Natural killer cell (primary cell): Measurements from ENCODE around the gene GPR139. TPM values are rescaled to one million over a fixed set of nuclear protein-coding genes. Genes with fewer than 3 reads are reported as not detected.

Source experiments
- ATAC-seq, 3 donors: fragments of 150-1000 bp in 2 of 3; fragments of 200-7000 bp in 1 of 3; cut with Tn5 transposase; 1 replicate in 1 of 3; 2 replicates in 2 of 3; pipeline ENCODE4 v1.10.0; 2021; ENCODE audit warnings: mild to moderate bottlenecking in 2 of 3, moderate library complexity in 2 of 3
- DNase-seq, 2 donors: peaks; one replicate each; pipeline versions ENCODE4 v3.0.0 to v3.0.0-alpha.2; 2013 to 2021; ENCODE audit warnings: mixed read lengths in 1 of 2
- H3K27ac ChIP-seq: one replicate; pipeline ENCODE4 v1.5.1; 2013; ENCODE audit warnings: mild to moderate bottlenecking, low read length
- H3K27me3 ChIP-seq: one replicate; pipeline ENCODE4 v1.6.1; 2013; ENCODE audit warnings: low read length; ENCODE audit not compliant: control insufficient read depth, insufficient read depth
- H3K36me3 ChIP-seq: one replicate; pipeline ENCODE4 v1.6.1; 2013; ENCODE audit warnings: low read length; ENCODE audit not compliant: control insufficient read depth, insufficient read depth
- H3K4me1 ChIP-seq: one replicate; pipeline ENCODE4 v1.6.1; 2013; ENCODE audit warnings: low read length; ENCODE audit not compliant: control insufficient read depth, insufficient read depth
- H3K4me3 ChIP-seq: one replicate; pipeline ENCODE4 v1.5.1; 2013; ENCODE audit warnings: low read length
- H3K9me3 ChIP-seq: one replicate; pipeline ENCODE4 v1.6.1; 2013; ENCODE audit warnings: low read length; ENCODE audit not compliant: control insufficient read depth, insufficient read depth
- H3K27ac Mint-ChIP-seq, 2 donors: one replicate each; pipeline ENCODE4 v1.8.0; 2022; ENCODE audit warnings: mild to moderate bottlenecking in 2 of 2, mixed read lengths in 2 of 2, moderate library complexity in 1 of 2
- H3K27me3 Mint-ChIP-seq, 2 donors: one replicate each; pipeline ENCODE4 v1.8.0; 2022; ENCODE audit warnings: low read depth in 2 of 2, mixed read lengths in 2 of 2
- H3K36me3 Mint-ChIP-seq: one replicate; pipeline ENCODE4 v1.8.0; 2022; ENCODE audit warnings: mixed read lengths
- H3K4me1 Mint-ChIP-seq, 2 donors: one replicate each; pipeline ENCODE4 v1.8.0; 2022; ENCODE audit warnings: mixed read lengths in 2 of 2
- H3K4me3 Mint-ChIP-seq: one replicate; pipeline ENCODE4 v1.8.0; 2022; ENCODE audit warnings: mild to moderate bottlenecking, moderate library complexity, mixed read lengths
- H3K9me3 Mint-ChIP-seq, 2 donors: one replicate each; pipeline ENCODE4 v1.8.0; 2022; ENCODE audit warnings: mixed read lengths in 2 of 2
- CTCF ChIP-seq: fragments of 200-600 bp; IDR thresholded peaks from one replicate; pipeline ENCODE4 v1.8.0; 2022; ENCODE audit warnings: antibody characterized with exemption
- WGBS: methylation state at CpG from one replicate; pipeline ENCODE4 v1.1.7; 2013; ENCODE audit warnings: missing lambda C conversion rate; ENCODE audit not compliant: insufficient coverage; 5-methylcytosine and 5-hydroxymethylcytosine counted together
- intact Hi-C: fragments of 100-400 bp; cut with micrococcal nuclease; formaldehyde crosslinking; loops from one replicate; pipeline ENCODE4 v1.14.2; 2022
- total RNA-seq, 4 donors: library from RNA; stranded (reverse); fragments of 120-200 nt in 1 of 4; gene quantifications; one replicate each; pipeline versions ENCODE4 v1.2.3 to v1.2.4, GENCODE V29; 2013 to 2022

Gene GPR139
- total RNA-seq, 3 donors from 2014 or later (not counting 1 experiment from before 2014, with no cell fraction given), result not detected

GRCh38 chr16:20064931-20065330, 8.8 kb downstream of the GPR139 start:
- no peak overlapping the region for H3K4me3 Mint-ChIP-seq
- H3K36me3 Mint-ChIP-seq, result no peaks in the 10 kb centered on the region
- no peak for ATAC-seq
- no peaks in the 10 kb centered on the region for H3K36me3 ChIP-seq
- DNase-seq, result no peak
- no peaks in the 10 kb centered on the region for H3K27me3 ChIP-seq
- 77% methylated on average over 2 of the region's 2 CpGs for WGBS
- H3K27ac Mint-ChIP-seq, result no peak overlapping the region
- no peak overlapping the region for H3K4me3 ChIP-seq
- no peaks in the 10 kb centered on the region for H3K4me1 Mint-ChIP-seq
- H3K9me3 ChIP-seq, result no peaks in the 10 kb centered on the region
- intact Hi-C loops, result no loop called here
- H3K27me3 Mint-ChIP-seq, result peaks cover 0 to 6% of the 10 kb centered on the region in 2 donors
- H3K4me1 ChIP-seq, result no peaks in the 10 kb centered on the region
- TF ChIP-seq CTCF, result no peak
- peaks cover 0 to 10% of the 10 kb centered on the region in 2 donors for H3K9me3 Mint-ChIP-seq
- no peak overlapping the region for H3K27ac ChIP-seq

GRCh38 chr16:20064520-20064919, 9.2 kb downstream of the GPR139 start:
- Histone ChIP-seq H3K27me3 (no peaks in the 10 kb centered on the region), H3K4me3 (no peak overlapping the region), H3K9me3 (no peaks in the 10 kb centered on the region), H3K27ac (no peak overlapping the region), H3K4me1 (no peaks in the 10 kb centered on the region), H3K36me3 (no peaks in the 10 kb centered on the region)
- no peak for ATAC-seq
- Mint-ChIP-seq H3K9me3 (peaks cover 0 to 10% of the 10 kb centered on the region in 2 donors), H3K27me3 (peaks cover 0 to 6% of the 10 kb centered on the region in 2 donors), H3K4me3 (no peak overlapping the region), H3K4me1 (no peaks in the 10 kb centered on the region), H3K27ac (no peak overlapping the region), H3K36me3 (no peaks in the 10 kb centered on the region)
- no peak for TF ChIP-seq CTCF
- intact Hi-C loops, result no loop called here
- no peak for DNase-seq
- 92% methylated on average over 4 of the region's 4 CpGs for WGBS

GRCh38 chr16:20061132-20061531, 12.6 kb downstream of the GPR139 start:
- Mint-ChIP-seq H3K27me3 (peaks cover 0 to 6% of the 10 kb centered on the region in 2 donors), H3K36me3 (no peaks in the 10 kb centered on the region), H3K27ac (no peak overlapping the region), H3K4me3 (no peak overlapping the region), H3K4me1 (no peaks in the 10 kb centered on the region), H3K9me3 (peaks cover 0 to 12% of the 10 kb centered on the region in 2 donors)
- H3K4me1 ChIP-seq, result no peaks in the 10 kb centered on the region
- ATAC-seq (no peak), DNase-seq (no peak)
- no peak for TF ChIP-seq CTCF
- no peaks in the 10 kb centered on the region for H3K27me3 ChIP-seq
- no peaks in the 10 kb centered on the region for H3K36me3 ChIP-seq
- H3K9me3 ChIP-seq, result no peaks in the 10 kb centered on the region
- H3K4me3 ChIP-seq, result no peak overlapping the region
- intact Hi-C loops, result no loop called here
- no peak overlapping the region for H3K27ac ChIP-seq
- WGBS, result 75% methylated on average over 3 of the region's 3 CpGs

- H3K9me3 Mint-ChIP-seq, result peaks cover 0 to 12% of the 10 kb centered on the region in 2 donors
- H3K4me3 ChIP-seq, result no peak overlapping the region
- no peaks in the 10 kb centered on the region for H3K4me1 Mint-ChIP-seq
- no peaks in the 10 kb centered on the region for H3K4me1 ChIP-seq
- no peak overlapping the region for H3K27ac Mint-ChIP-seq
- H3K27me3 ChIP-seq, result no peaks in the 10 kb centered on the region
- no peaks in the 10 kb centered on the region for H3K9me3 ChIP-seq
- ATAC-seq, result no peak
- no peak for TF ChIP-seq CTCF
- H3K4me3 Mint-ChIP-seq, result no peak overlapping the region
- DNase-seq, result no peak
- WGBS, result 85% methylated on average over 3 of the region's 3 CpGs
- H3K27me3 Mint-ChIP-seq, result peaks cover 0 to 6% of the 10 kb centered on the region in 2 donors
- H3K27ac ChIP-seq, result no peak overlapping the region
- no peaks in the 10 kb centered on the region for H3K36me3 ChIP-seq
- H3K36me3 Mint-ChIP-seq, result no peaks in the 10 kb centered on the region
- intact Hi-C loops, result no loop called here
These were observed 17.3 kb downstream of the GPR139 start for GRCh38 chr16:20056436-20056835.
